ENCODE data around the gene HAUS5. TPM values are rescaled to one million over a fixed set of nuclear protein-coding genes. Genes with fewer than 3 reads are reported as not detected.
"Not testable (repeated sequence)": the region's sequence is repeated elsewhere in the genome, so short reads cannot be mapped to it uniquely, and the experiment has no call there.

HAUS5 gene
- total RNA-seq, 1 donor from 2014 or later, result 5.2 TPM

GRCh38 chr19:35601971-35602370 lies 10.6 kb upstream of the HAUS5 start:
- DNase-seq (ENCODE audit: missing footprints) (no peak), ATAC-seq (no peak)
- intact Hi-C loops (cut with DNase I), result no loop called here

- DNase-seq (ENCODE audit: missing footprints); intact Hi-C loops (cut with DNase I); ATAC-seq: not testable (repeated sequence)
Observed at GRCh38 chr19:35604436-35604835, 8.1 kb upstream of the HAUS5 start.

GRCh38 chr19:35607170-35607569 lies 5.4 kb upstream of the HAUS5 start:
- DNase-seq (ENCODE audit: missing footprints); intact Hi-C loops (cut with DNase I); ATAC-seq: not testable (repeated sequence)

DNA sequence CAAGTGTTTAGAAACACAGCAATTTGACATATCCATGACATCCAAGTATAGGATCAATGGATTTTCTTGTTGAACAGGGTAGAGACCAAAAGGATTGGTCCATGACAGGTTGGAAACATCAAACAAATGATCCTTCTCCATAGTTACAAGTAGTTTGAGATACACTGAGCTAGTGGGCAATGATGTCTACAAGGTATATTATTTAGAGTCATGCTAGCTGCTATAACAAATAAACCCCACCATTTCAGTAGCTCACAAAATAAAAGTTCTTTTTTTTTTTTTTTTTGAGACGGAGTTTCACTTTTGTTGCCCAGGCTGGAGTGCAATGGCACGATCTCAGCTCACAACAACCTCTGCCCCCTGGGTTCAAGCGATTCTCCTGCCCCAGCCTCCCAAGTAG lies 4.9 kb upstream of the HAUS5 start:
- DNase-seq (ENCODE audit: missing footprints), result peak; percentile 5
- no peak for ATAC-seq
- intact Hi-C loops (cut with DNase I), result no loop called here

DNA sequence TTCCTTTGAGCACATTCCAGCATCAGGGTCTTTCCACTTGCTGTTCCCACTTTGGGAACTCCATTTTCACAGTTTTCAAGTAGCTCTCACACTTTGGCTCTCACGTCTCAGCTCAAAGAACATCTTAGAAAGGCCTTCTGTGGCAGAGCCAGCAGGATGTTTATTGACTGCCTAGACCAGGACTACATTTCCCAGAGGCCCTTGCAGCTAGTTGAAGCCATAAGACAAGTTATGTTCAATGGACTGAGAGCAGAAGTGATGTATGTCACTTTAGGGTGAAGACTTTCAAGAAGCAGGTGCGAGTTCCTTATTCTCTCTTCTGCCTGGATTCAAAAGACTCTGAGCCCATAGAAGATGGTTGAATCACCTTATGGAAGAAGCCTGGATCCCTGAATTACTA lies 4.3 kb upstream of the HAUS5 start:
- no peak for ATAC-seq
- intact Hi-C loops (cut with DNase I), result no loop called here

GRCh38 chr19:35609851-35610353 lies 2.6 kb upstream of the HAUS5 start:
- DNase-seq (ENCODE audit: missing footprints), result peak; percentile 51
- intact Hi-C loops (cut with DNase I), result no loop called here
- no peak for ATAC-seq

More for the DNA sequence above, 4.3 kb upstream of the HAUS5 start:
- no peak for DNase-seq (ENCODE audit: missing footprints)

DNA sequence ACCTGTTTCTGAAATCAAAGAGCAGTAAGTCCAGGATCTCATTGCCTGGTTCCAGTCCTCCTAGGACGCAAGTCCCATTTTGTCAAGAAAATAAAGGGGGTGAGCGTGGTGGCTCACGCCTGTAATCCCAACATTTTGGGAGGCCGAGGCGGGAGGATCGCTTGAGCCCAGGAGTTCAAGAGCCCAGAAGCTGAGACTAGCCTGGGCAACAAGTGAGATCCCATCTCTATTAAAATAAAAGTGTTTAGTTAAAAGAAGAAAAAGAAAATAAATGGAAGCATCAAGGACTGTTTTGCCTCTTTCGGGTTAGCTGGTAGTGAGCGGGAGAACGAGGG lies 344 bp upstream of the HAUS5 start:
- intact Hi-C loops (cut with DNase I), result no loop called here
- DNase-seq (ENCODE audit: missing footprints) (no peak), ATAC-seq (no peak)

GRCh38 chr19:35613574-35613973 lies 1.0 kb downstream of the HAUS5 start:
- intact Hi-C loops (cut with DNase I), result no loop called here
- ATAC-seq (no peak), DNase-seq (ENCODE audit: missing footprints) (peak; percentile 40)

- peak; percentile 68 for DNase-seq (ENCODE audit: missing footprints)
Observed at GRCh38 chr19:35615036-35615435, 2.5 kb downstream of the HAUS5 start.

DNA sequence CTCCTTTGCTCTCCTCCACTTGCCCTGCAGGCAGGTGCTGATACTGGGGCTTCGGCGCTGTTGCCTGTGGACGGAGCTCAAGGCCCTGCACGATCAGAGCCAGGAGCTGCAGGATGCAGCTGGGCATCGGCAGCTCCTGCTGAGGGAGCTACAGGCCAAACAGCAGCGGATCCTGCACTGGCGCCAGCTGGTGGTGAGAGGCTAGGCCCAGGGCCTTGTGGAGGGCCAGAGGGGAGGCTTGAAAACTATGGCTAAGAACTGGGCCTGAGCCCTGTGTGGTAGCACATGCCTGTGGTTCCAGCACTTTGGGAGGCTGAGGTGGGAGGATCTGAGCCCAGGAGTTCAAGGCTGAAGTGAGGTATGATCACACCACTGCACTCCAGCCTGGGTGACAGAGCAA lies 6.3 kb downstream of the HAUS5 start:
- DNase-seq (ENCODE audit: missing footprints) (no peak), ATAC-seq (no peak)
- intact Hi-C loops (cut with DNase I), result no loop called here

More at GRCh38 chr19:35615036-35615435, 2.5 kb downstream of the HAUS5 start:
- intact Hi-C loops (cut with DNase I), result no loop called here
- ATAC-seq, result no peak

- ATAC-seq, result no peak
- peak; percentile 21 for DNase-seq (ENCODE audit: missing footprints)
- intact Hi-C loops (cut with DNase I), result no loop called here
Observed at GRCh38 chr19:35619290-35619923, 6.9 kb downstream of the HAUS5 start.

GRCh38 chr19:35620001-35620400 lies 7.5 kb downstream of the HAUS5 start:
- ATAC-seq (no peak), DNase-seq (ENCODE audit: missing footprints) (peak; percentile 37)
- intact Hi-C loops (cut with DNase I), result no loop called here

- intact Hi-C loops (cut with DNase I), result no loop called here
- peak; percentile 2 for DNase-seq (ENCODE audit: missing footprints)
Observed at GRCh38 chr19:35621708-35622107, 9.2 kb downstream of the HAUS5 start.

GRCh38 chr19:35622750-35623149 lies 10.2 kb downstream of the HAUS5 start:
- intact Hi-C loops (cut with DNase I), result no loop called here
- ATAC-seq (no peak), DNase-seq (ENCODE audit: missing footprints) (peak; percentile 27)

More at GRCh38 chr19:35621708-35622107, 9.2 kb downstream of the HAUS5 start:
- ATAC-seq, result no peak

DNA sequence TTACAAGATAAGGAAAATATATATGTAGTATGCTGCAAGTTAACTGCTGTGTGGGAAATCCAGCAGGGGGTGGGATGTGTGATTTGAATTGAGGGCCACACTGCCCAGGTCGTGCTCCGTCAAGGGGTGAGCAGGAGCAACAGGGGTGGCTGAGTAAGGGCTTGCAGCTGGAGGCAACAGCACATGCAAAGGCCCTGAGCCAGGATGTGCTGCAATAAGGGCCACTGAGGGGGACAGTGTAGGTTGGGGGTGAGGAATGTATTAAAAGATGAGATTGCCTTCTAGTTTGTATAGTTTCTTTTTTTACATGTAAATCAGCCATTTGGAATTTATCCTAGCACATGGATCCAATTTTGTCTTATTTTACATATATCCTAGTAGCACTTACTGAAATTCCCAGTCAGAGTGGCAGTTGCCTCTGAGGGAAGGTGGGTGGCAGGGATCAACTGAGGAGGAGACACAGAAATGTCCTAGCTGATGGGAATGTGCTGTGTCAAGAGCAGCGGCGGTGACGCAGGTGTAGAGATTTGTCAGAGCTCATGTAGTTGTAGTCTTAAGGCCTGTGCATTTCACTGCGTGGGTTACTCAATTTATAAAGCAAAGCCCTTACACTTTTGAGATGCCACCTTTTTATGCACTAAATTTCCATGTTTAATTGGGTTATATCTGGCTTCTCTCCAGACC lies 10.9 kb downstream of the HAUS5 start:
- no peak for DNase-seq (ENCODE audit: missing footprints)
- no peak for ATAC-seq
- intact Hi-C loops (cut with DNase I), result no loop called here

- intact Hi-C loops (cut with DNase I), result loop anchor here (5.0 kb wide), 1 partner anchor 81 kb away; the partner anchor contains the start of gene TMEM147
- no peak for ATAC-seq
- no peak for DNase-seq (ENCODE audit: missing footprints)
Observed at GRCh38 chr19:35628264-35628564, 15.7 kb downstream of the HAUS5 start.

GRCh38 chr19:35628565-35629331 lies 16.2 kb downstream of the HAUS5 start, which contains the start of gene RBM42:
Gene RBM42, plus strand, starts transcription at chr19:35629036. Its CDS starts 118 bp downstream, at chr19:35629154.
- intact Hi-C loops (cut with DNase I), result loop anchor here (5.0 kb wide), 1 partner anchor 81 kb away; the partner anchor contains the start of gene TMEM147
- ATAC-seq (peak; percentile 100), DNase-seq (ENCODE audit: missing footprints) (peak; percentile 97)

- no peak for ATAC-seq
- DNase-seq (ENCODE audit: missing footprints), result no peak
- intact Hi-C loops (cut with DNase I), result loop anchor here (5.0 kb wide), 1 partner anchor 82 kb away; the partner anchor contains the start of gene TMEM147
Observed at GRCh38 chr19:35629332-35629633, 16.7 kb downstream of the HAUS5 start.

- ATAC-seq (no peak), DNase-seq (ENCODE audit: missing footprints) (peak; percentile 59)
- intact Hi-C loops (cut with DNase I), result no loop called here
Observed at GRCh38 chr19:35633727-35634440, 21.3 kb downstream of the HAUS5 start.

Measured in Right ventricle myocardium inferior (tissue), 1 donor.